Mesendoderm (in vitro differentiated cells): ENCODE measurements around the gene ATP6V1G3.

Experiments
- DNase-seq: peaks from one replicate; pipeline ENCODE4 v3.0.0; 2013
- H2AK5ac ChIP-seq: 2 replicates; pipeline ENCODE4 v1.6.1; 2013; ENCODE audit warnings: low read length, inconsistent platforms
- H2BK120ac ChIP-seq: 2 replicates; pipeline ENCODE4 v1.6.1; 2013; ENCODE audit warnings: low read depth, mild to moderate bottlenecking, low read length, moderate library complexity, mixed read lengths
- H2BK15ac ChIP-seq: replicated peaks from 2 replicates; pipeline ENCODE4 v1.6.1; 2013; ENCODE audit warnings: low read depth, mild to moderate bottlenecking, moderate library complexity
- H2BK5ac ChIP-seq: 2 replicates; pipeline ENCODE4 v1.6.1; 2013; ENCODE audit warnings: low read length, inconsistent platforms
- H3K18ac ChIP-seq: 2 replicates; pipeline ENCODE4 v1.6.1; 2013; ENCODE audit warnings: mild to moderate bottlenecking, low read length, mixed read lengths
- H3K23ac ChIP-seq: one replicate; pipeline ENCODE4 v1.6.1; 2013; ENCODE audit warnings: low read length
- H3K27ac ChIP-seq: 2 replicates; pipeline ENCODE4 v1.5.1; 2013; ENCODE audit warnings: low read depth, mild to moderate bottlenecking, inconsistent platforms, low read length, moderate library complexity
- H3K27me3 ChIP-seq: 2 replicates; pipeline ENCODE4 v1.6.1; 2013; ENCODE audit warnings: low read length, control low read depth, mild to moderate bottlenecking, inconsistent platforms; ENCODE audit not compliant: insufficient read depth, poor library complexity
- H3K36me3 ChIP-seq: 2 replicates; pipeline ENCODE4 v1.6.1; 2013; ENCODE audit warnings: low read length, inconsistent platforms; ENCODE audit not compliant: control insufficient read depth, insufficient read depth
- H3K4ac ChIP-seq: one replicate; pipeline ENCODE4 v1.6.1; 2013; ENCODE audit warnings: low read depth, mild to moderate bottlenecking, low read length, moderate library complexity
- H3K4me1 ChIP-seq: 2 replicates; pipeline ENCODE4 v1.6.1; 2013; ENCODE audit warnings: low read depth, low read length, inconsistent platforms; ENCODE audit not compliant: control insufficient read depth
- H3K4me2 ChIP-seq: 2 replicates; pipeline ENCODE4 v1.6.1; 2013; ENCODE audit warnings: low read length
- H3K4me3 ChIP-seq: 2 replicates; pipeline ENCODE4 v1.5.1; 2013; ENCODE audit warnings: mild to moderate bottlenecking, low read length
- H3K56ac ChIP-seq: one replicate; pipeline ENCODE4 v1.6.1; 2013; ENCODE audit warnings: low read length
- H3K79me1 ChIP-seq: 2 replicates; pipeline ENCODE4 v1.6.1; 2013; ENCODE audit warnings: low read length, inconsistent platforms
- H3K79me2 ChIP-seq: 2 replicates; pipeline ENCODE4 v1.6.1; 2013; ENCODE audit warnings: mild to moderate bottlenecking, low read length; ENCODE audit not compliant: control insufficient read depth, insufficient read depth
- H3K9ac ChIP-seq: 2 replicates; pipeline ENCODE4 v1.6.1; 2013; ENCODE audit warnings: low read length, inconsistent platforms
- H4K5ac ChIP-seq: one replicate; pipeline ENCODE4 v1.6.1; 2013; ENCODE audit warnings: low read length
- H4K8ac ChIP-seq: one replicate; pipeline ENCODE4 v1.6.1; 2013; ENCODE audit warnings: low read depth, mild to moderate bottlenecking, control low read depth, low read length, moderate library complexity
- WGBS: extraction: QIAGEN DNeasy Blood & Tissue Kit; methylation state at CpG from one replicate; pipeline ENCODE4 v1.1.7; 2013; ENCODE audit warnings: low lambda C conversion rate, missing lambda C conversion rate; ENCODE audit not compliant: insufficient coverage; ENCODE audit errors: extremely low coverage; 5-methylcytosine and 5-hydroxymethylcytosine counted together

Gene ATP6V1G3

GRCh38 chr1:198549866-198550265, 9.4 kb upstream of the ATP6V1G3 start:
- no peaks in the 10 kb centered on the region for H3K27me3 ChIP-seq
- H3K4ac ChIP-seq, result no peak overlapping the region
- no peak overlapping the region for H3K9ac ChIP-seq
- H3K56ac ChIP-seq, result no peak overlapping the region
- H4K5ac ChIP-seq, result no peak overlapping the region
- no peak overlapping the region for H2BK5ac ChIP-seq
- no peak overlapping the region for H3K4me3 ChIP-seq
- H3K18ac ChIP-seq, result no peak overlapping the region
- H3K27ac ChIP-seq, result no peak overlapping the region
- H3K4me1 ChIP-seq, result no peaks in the 10 kb centered on the region
- DNase-seq, result no peak
- H3K23ac ChIP-seq, result no peak overlapping the region
- no peak overlapping the region for H3K4me2 ChIP-seq
- H2BK120ac ChIP-seq, result no peak overlapping the region
- H4K8ac ChIP-seq, result no peak overlapping the region
- no peak overlapping the region for H2BK15ac ChIP-seq
- H3K79me1 ChIP-seq, result no peaks in the 10 kb centered on the region
- H3K36me3 ChIP-seq, result no peaks in the 10 kb centered on the region
- no peak overlapping the region for H2AK5ac ChIP-seq
- no peaks in the 10 kb centered on the region for H3K79me2 ChIP-seq

- no peak overlapping the region for H3K9ac ChIP-seq
- no peak overlapping the region for H3K4me3 ChIP-seq
- H3K18ac ChIP-seq, result no peak overlapping the region
- no peaks in the 10 kb centered on the region for H3K4me1 ChIP-seq
- H4K5ac ChIP-seq, result no peak overlapping the region
- H2BK15ac ChIP-seq, result no peak overlapping the region
- H3K79me2 ChIP-seq, result no peaks in the 10 kb centered on the region
- H3K27ac ChIP-seq, result no peak overlapping the region
- H3K56ac ChIP-seq, result no peak overlapping the region
- DNase-seq, result no peak
- no peaks in the 10 kb centered on the region for H3K36me3 ChIP-seq
- no peak overlapping the region for H4K8ac ChIP-seq
- H3K79me1 ChIP-seq, result no peaks in the 10 kb centered on the region
- H3K27me3 ChIP-seq, result no peaks in the 10 kb centered on the region
- no peak overlapping the region for H2AK5ac ChIP-seq
- no peak overlapping the region for H3K4ac ChIP-seq
- H2BK120ac ChIP-seq, result no peak overlapping the region
- H2BK5ac ChIP-seq, result no peak overlapping the region
- H3K23ac ChIP-seq, result no peak overlapping the region
- H3K4me2 ChIP-seq, result no peak overlapping the region
Observed at GRCh38 chr1:198548890-198549289, 8.4 kb upstream of the ATP6V1G3 start.

GRCh38 chr1:198545156-198545555, 4.7 kb upstream of the ATP6V1G3 start:
- Histone ChIP-seq H2BK5ac (no peak overlapping the region), H2AK5ac (no peak overlapping the region), H3K79me1 (no peaks in the 10 kb centered on the region), H4K5ac (no peak overlapping the region), H3K4me1 (no peaks in the 10 kb centered on the region), H3K4me2 (no peak overlapping the region), H3K4me3 (no peak overlapping the region), H3K79me2 (no peaks in the 10 kb centered on the region), H3K36me3 (no peaks in the 10 kb centered on the region), H2BK120ac (no peak overlapping the region), H2BK15ac (no peak overlapping the region), H3K56ac (no peak overlapping the region), H3K4ac (no peak overlapping the region), H3K27me3 (no peaks in the 10 kb centered on the region), H3K27ac (no peak overlapping the region), H3K23ac (no peak overlapping the region), H3K18ac (no peak overlapping the region), H4K8ac (no peak overlapping the region), H3K9ac (no peak overlapping the region)
- DNase-seq, result no peak
- WGBS, result no CpG with 5 or more reads among the region's 6 CpGs

- Histone ChIP-seq H3K27ac (no peak overlapping the region), H3K4me2 (no peak overlapping the region), H4K5ac (no peak overlapping the region), H3K79me2 (no peaks in the 10 kb centered on the region), H4K8ac (no peak overlapping the region), H2BK5ac (no peak overlapping the region), H3K56ac (no peak overlapping the region), H3K4ac (no peak overlapping the region), H2BK15ac (no peak overlapping the region), H2AK5ac (no peak overlapping the region), H3K9ac (no peak overlapping the region), H3K18ac (no peak overlapping the region), H3K36me3 (no peaks in the 10 kb centered on the region), H2BK120ac (no peak overlapping the region), H3K23ac (no peak overlapping the region), H3K4me3 (no peak overlapping the region), H3K4me1 (no peaks in the 10 kb centered on the region), H3K27me3 (no peaks in the 10 kb centered on the region), H3K79me1 (no peaks in the 10 kb centered on the region)
- no CpG with 5 or more reads among the region's 1 CpG for WGBS
- no peak for DNase-seq
Observed at GRCh38 chr1:198544265-198544664, 3.8 kb upstream of the ATP6V1G3 start.

GRCh38 chr1:198543670-198544260, 3.3 kb upstream of the ATP6V1G3 start:
- H4K5ac ChIP-seq, result no peak overlapping the region
- WGBS, result no CpG with 5 or more reads among the region's 2 CpGs
- H2BK15ac ChIP-seq, result no peak overlapping the region

GRCh38 chr1:198542632-198543031, 2.2 kb upstream of the ATP6V1G3 start:
- no peak overlapping the region for H3K4ac ChIP-seq
- no peak overlapping the region for H3K27ac ChIP-seq
- H2AK5ac ChIP-seq, result no peak overlapping the region
- WGBS, result no CpG with 5 or more reads among the region's 1 CpG
- no peak overlapping the region for H3K4me3 ChIP-seq
- H3K18ac ChIP-seq, result no peak overlapping the region
- no peaks in the 10 kb centered on the region for H3K27me3 ChIP-seq
- no peaks in the 10 kb centered on the region for H3K79me1 ChIP-seq
- H4K8ac ChIP-seq, result no peak overlapping the region
- no peaks in the 10 kb centered on the region for H3K79me2 ChIP-seq
- H3K23ac ChIP-seq, result no peak overlapping the region
- no peaks in the 10 kb centered on the region for H3K4me1 ChIP-seq
- H2BK120ac ChIP-seq, result no peak overlapping the region
- DNase-seq, result no peak
- H3K4me2 ChIP-seq, result no peak overlapping the region
- H3K36me3 ChIP-seq, result no peaks in the 10 kb centered on the region
- H4K5ac ChIP-seq, result no peak overlapping the region
- no peak overlapping the region for H2BK15ac ChIP-seq
- no peak overlapping the region for H3K56ac ChIP-seq
- no peak overlapping the region for H2BK5ac ChIP-seq
- H3K9ac ChIP-seq, result no peak overlapping the region

More at GRCh38 chr1:198543670-198544260, 3.3 kb upstream of the ATP6V1G3 start:
- no peak overlapping the region for H3K4me3 ChIP-seq
- H2BK120ac ChIP-seq, result no peak overlapping the region
- H2AK5ac ChIP-seq, result no peak overlapping the region
- no peaks in the 10 kb centered on the region for H3K4me1 ChIP-seq
- no peaks in the 10 kb centered on the region for H3K79me1 ChIP-seq
- no peaks in the 10 kb centered on the region for H3K27me3 ChIP-seq
- H3K4ac ChIP-seq, result no peak overlapping the region
- no peak overlapping the region for H3K18ac ChIP-seq
- H3K79me2 ChIP-seq, result no peaks in the 10 kb centered on the region
- no peak overlapping the region for H2BK5ac ChIP-seq
- DNase-seq, result no peak
- H3K56ac ChIP-seq, result no peak overlapping the region
- H3K23ac ChIP-seq, result no peak overlapping the region
- H3K27ac ChIP-seq, result no peak overlapping the region
- no peak overlapping the region for H3K4me2 ChIP-seq
- H3K9ac ChIP-seq, result no peak overlapping the region
- no peak overlapping the region for H4K8ac ChIP-seq
- H3K36me3 ChIP-seq, result no peaks in the 10 kb centered on the region
